ENCODE data around the gene COPS3. TPM values are rescaled to one million over a fixed set of nuclear protein-coding genes. Genes with fewer than 3 reads are reported as not detected.

COPS3 gene
- total RNA-seq, 1 experiment from 2014 or later: 157 TPM

- no TSS peak for BruUV-seq (replicated peaks)
- intact Hi-C loops (cut with micrococcal nuclease; ENCODE audit: unreplicated experiment): no loop called here
- Histone ChIP-seq H3K4me1 (ENCODE audit: insufficient read depth, low read length, poor library complexity, severe bottlenecking) (peaks cover 14% of the 10 kb centered on the region), H3K27me3 (replicated peaks; ENCODE audit: insufficient read depth, low read depth, low read length, poor library complexity) (no peaks in the 10 kb centered on the region), H3K4me3 (ENCODE audit: low read depth, low read length, poor library complexity, severe bottlenecking) (no peak overlapping the region), H3K27ac (ENCODE audit: low read depth, low read length, poor library complexity, severe bottlenecking) (peak overlapping the region; percentile 74), H3K36me3 (ENCODE audit: insufficient read depth, low read length, poor library complexity, severe bottlenecking) (peaks cover 60% of the 10 kb centered on the region), H3K9me3 (ENCODE audit: low read depth, low read length, poor library complexity, severe bottlenecking) (no peaks in the 10 kb centered on the region)
- DNase-seq (ENCODE audit: low spot score): no peak
- CTCF ChIA-PET: no interaction called here
- POLR2A ChIA-PET (ENCODE audit: low non-redundant PET): interaction anchor here (0.6 kb wide), 1 partner anchor 44 kb away, joined by 3 read pairs; no protein-coding TSS in a partner anchor
- no peak for TF ChIP-seq EZH2 (IDR thresholded peaks at IDR 0.05; ENCODE audit: borderline replicate concordance, low read depth, low read length, poor library complexity, severe bottlenecking)
- no peak for TF ChIP-seq CTCF (conservative IDR thresholded peaks at IDR 0.05; ENCODE audit: low read depth, low read length)
Observed at GRCh38 chr17:17229416-17230384, 51.3 kb downstream of the COPS3 start.

- intact Hi-C loops (cut with micrococcal nuclease; ENCODE audit: unreplicated experiment): no loop called here
- no peaks in the 10 kb centered on the region for H3K27me3 ChIP-seq (replicated peaks; ENCODE audit: insufficient read depth, low read depth, low read length, poor library complexity)
- CTCF ChIA-PET: no interaction called here
- peaks cover 67% of the 10 kb centered on the region for H3K36me3 ChIP-seq (ENCODE audit: insufficient read depth, low read length, poor library complexity, severe bottlenecking)
- peak overlapping the region; percentile 74 for H3K27ac ChIP-seq (ENCODE audit: low read depth, low read length, poor library complexity, severe bottlenecking)
- peaks cover 14% of the 10 kb centered on the region for H3K4me1 ChIP-seq (ENCODE audit: insufficient read depth, low read length, poor library complexity, severe bottlenecking)
- TF ChIP-seq EZH2 (IDR thresholded peaks at IDR 0.05; ENCODE audit: borderline replicate concordance, low read depth, low read length, poor library complexity, severe bottlenecking) (no peak), CTCF (conservative IDR thresholded peaks at IDR 0.05; ENCODE audit: low read depth, low read length) (no peak)
- no peaks in the 10 kb centered on the region for H3K9me3 ChIP-seq (ENCODE audit: low read depth, low read length, poor library complexity, severe bottlenecking)
- no peak for DNase-seq (ENCODE audit: low spot score)
- POLR2A ChIA-PET (ENCODE audit: low non-redundant PET): interaction anchor here (0.6 kb wide), 1 partner anchor 45 kb away, joined by 3 read pairs; no protein-coding TSS in a partner anchor
- no peak overlapping the region for H3K4me3 ChIP-seq (ENCODE audit: low read depth, low read length, poor library complexity, severe bottlenecking)
- BruUV-seq (replicated peaks): no TSS peak
Observed at GRCh38 chr17:17228521-17229279, 52.3 kb downstream of the COPS3 start.

- CTCF ChIA-PET: no interaction called here
- H3K36me3 ChIP-seq (ENCODE audit: insufficient read depth, low read length, poor library complexity, severe bottlenecking): peaks cover 72% of the 10 kb centered on the region
- no peak overlapping the region for H3K4me3 ChIP-seq (ENCODE audit: low read depth, low read length, poor library complexity, severe bottlenecking)
- no TSS peak for BruUV-seq (replicated peaks)
- intact Hi-C loops (cut with micrococcal nuclease; ENCODE audit: unreplicated experiment): no loop called here
- H3K9me3 ChIP-seq (ENCODE audit: low read depth, low read length, poor library complexity, severe bottlenecking): no peaks in the 10 kb centered on the region
- H3K27ac ChIP-seq (ENCODE audit: low read depth, low read length, poor library complexity, severe bottlenecking): peak overlapping the region; percentile 74
- POLR2A ChIA-PET (ENCODE audit: low non-redundant PET): no interaction called here
- DNase-seq (ENCODE audit: low spot score): peak; percentile 71
- H3K27me3 ChIP-seq (replicated peaks; ENCODE audit: insufficient read depth, low read depth, low read length, poor library complexity): no peaks in the 10 kb centered on the region
- peaks cover 14% of the 10 kb centered on the region for H3K4me1 ChIP-seq (ENCODE audit: insufficient read depth, low read length, poor library complexity, severe bottlenecking)
- TF ChIP-seq EZH2 (IDR thresholded peaks at IDR 0.05; ENCODE audit: borderline replicate concordance, low read depth, low read length, poor library complexity, severe bottlenecking) (no peak), CTCF (conservative IDR thresholded peaks at IDR 0.05; ENCODE audit: low read depth, low read length) (no peak)
Observed at GRCh38 chr17:17227608-17228520, 53.2 kb downstream of the COPS3 start.
